GM12892 (cell line): ENCODE data around the gene DMBX1.

ENCODE experiments used
- POLR2A ChIP-seq: IDR thresholded peaks from 2 replicates; pipeline ENCODE4 v1.6.1; 2011; ENCODE audit warnings: low read depth, low read length, control low read depth
- POLR2AphosphoS5 ChIP-seq: IDR thresholded peaks from 2 replicates; pipeline ENCODE4 v1.6.1; 2011; ENCODE audit warnings: low read depth, low read length, control low read depth
- TAF1 ChIP-seq: IDR thresholded peaks from 2 replicates; pipeline ENCODE4 v1.6.1; 2011; ENCODE audit warnings: low read depth, mild to moderate bottlenecking, control low read depth, low read length, borderline replicate concordance

DNA sequence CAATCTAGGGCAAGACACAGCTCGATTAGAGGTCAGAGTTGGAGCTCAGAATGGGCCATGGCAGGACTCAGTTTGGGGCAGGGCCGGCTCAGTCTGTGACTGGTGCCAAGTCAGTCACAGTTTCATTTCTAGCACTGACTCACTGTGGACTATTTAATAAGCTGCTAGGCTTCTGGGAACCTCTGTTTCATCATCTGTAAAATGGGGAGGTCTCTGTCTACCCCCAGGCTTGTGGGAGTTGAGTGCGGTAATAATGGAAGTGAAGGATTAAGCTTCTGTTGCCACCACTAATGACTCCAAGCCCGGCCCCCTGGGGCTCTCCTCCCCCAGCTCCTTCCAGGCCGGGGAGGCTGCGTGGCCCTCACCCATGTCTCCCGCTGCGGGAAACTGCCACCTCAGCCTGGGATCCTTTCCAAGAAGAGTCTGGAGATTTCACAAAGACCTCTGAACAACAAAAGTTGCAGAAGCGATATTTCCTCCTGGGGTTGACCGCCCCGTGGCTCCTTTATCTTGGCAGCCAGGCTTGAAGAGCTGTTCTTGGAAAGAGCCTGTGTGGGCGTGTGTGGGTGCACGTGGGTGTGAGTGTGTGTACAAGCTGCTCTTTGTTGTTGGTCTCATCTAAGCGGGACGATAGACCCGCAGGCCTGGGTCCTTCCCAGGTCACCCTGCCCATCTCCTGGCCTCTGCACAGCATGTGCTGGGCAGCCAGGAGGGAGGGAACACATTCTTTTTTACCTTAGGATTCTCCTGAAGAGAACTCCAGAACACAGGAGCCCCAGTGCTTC lies 32.7 kb downstream of the DMBX1 start:
- no peak for TF ChIP-seq POLR2A
- TF ChIP-seq POLR2AphosphoS5: no peak
- TF ChIP-seq TAF1: no peak
